GM23338 (cell line): ENCODE data around the gene ESRRA. TPM values are rescaled to one million over a fixed set of nuclear protein-coding genes. Genes with fewer than 3 reads are reported as not detected.
A peak's percentile ranks its signal among the peaks of the same experiment; 100 is the strongest.

Source experiments
- ATAC-seq: fragments of 200-7000 bp; cut with Tn5 transposase; 3 replicates; pipeline ENCODE4 v1.9.1; 2020
- DNase-seq: peaks from one replicate; pipeline ENCODE4 v3.0.0-alpha.2; 2015; ENCODE audit warnings: low spot score
- H2AFZ ChIP-seq: fragments of 200-600 bp; sonication (generic); 2 replicates; pipeline ENCODE4 v1.8.0; 2016; ENCODE audit warnings: antibody characterized with exemption, mild to moderate bottlenecking, moderate library complexity
- H3F3A ChIP-seq: fragments of 200-600 bp; sonication (generic); replicated peaks from 2 replicates; pipeline ENCODE4 v1.8.0; 2017; ENCODE audit warnings: antibody characterized with exemption, mixed run types, low read depth
- H3K27ac ChIP-seq: fragments of 200-600 bp; sonication (generic); 2 replicates; pipeline ENCODE4 v1.6.1; 2016; ENCODE audit warnings: low read depth
- H3K27me3 ChIP-seq: fragments of 200-600 bp; sonication (generic); 2 replicates; pipeline ENCODE4 v1.8.0; 2016; ENCODE audit warnings: mild to moderate bottlenecking, mixed run types, moderate library complexity; ENCODE audit not compliant: insufficient read depth
- H3K36me3 ChIP-seq: fragments of 200-600 bp; sonication (generic); 2 replicates; pipeline ENCODE4 v1.8.0; 2016; ENCODE audit warnings: mild to moderate bottlenecking; ENCODE audit not compliant: insufficient read depth
- H3K4me1 ChIP-seq: fragments of 200-600 bp; sonication (generic); 2 replicates; pipeline ENCODE4 v1.8.0; 2016; ENCODE audit warnings: mild to moderate bottlenecking, moderate library complexity; ENCODE audit not compliant: insufficient read depth
- H3K4me2 ChIP-seq: fragments of 200-600 bp; sonication (generic); 2 replicates; pipeline ENCODE4 v1.7.1; 2017; ENCODE audit warnings: mixed run types
- H3K4me3 ChIP-seq: fragments of 200-600 bp; sonication (generic); 2 replicates; pipeline ENCODE4 v1.6.1; 2016; ENCODE audit warnings: mixed run types
- H3K79me2 ChIP-seq: fragments of 200-600 bp; sonication (generic); replicated peaks from 2 replicates; pipeline ENCODE4 v1.8.0; 2017; ENCODE audit warnings: mild to moderate bottlenecking; ENCODE audit not compliant: insufficient read depth
- H3K9me2 ChIP-seq: fragments of 200-600 bp; sonication (generic); 2 replicates; pipeline ENCODE4 v1.8.0; 2017; ENCODE audit not compliant: insufficient read depth
- H4K20me1 ChIP-seq: fragments of 200-600 bp; sonication (generic); replicated peaks from 2 replicates; pipeline ENCODE4 v1.8.0; 2017; ENCODE audit warnings: mild to moderate bottlenecking; ENCODE audit not compliant: insufficient read depth
- H3K27ac Mint-ChIP-seq: 2 replicates; pipeline ENCODE4 v1.8.0; 2020; ENCODE audit warnings: inconsistent platforms, mild to moderate bottlenecking, moderate library complexity, mixed read lengths
- H3K27me3 Mint-ChIP-seq: 3 replicates; pipeline ENCODE4 v1.8.0; 2022; ENCODE audit warnings: low read depth, mild to moderate bottlenecking, moderate library complexity, mixed read lengths, inconsistent platforms; ENCODE audit not compliant: insufficient read depth, poor library complexity
- H3K36me3 Mint-ChIP-seq: 3 replicates; pipeline ENCODE4 v1.8.0; 2021; ENCODE audit warnings: low read depth, mild to moderate bottlenecking, inconsistent platforms, moderate library complexity, mixed read lengths
- H3K4me1 Mint-ChIP-seq: 3 replicates; pipeline ENCODE4 v1.8.0; 2020; ENCODE audit warnings: mild to moderate bottlenecking, inconsistent platforms, mixed read lengths
- H3K4me3 Mint-ChIP-seq: 3 replicates; pipeline ENCODE4 v1.8.0; 2021; ENCODE audit warnings: moderate library complexity, mild to moderate bottlenecking, inconsistent platforms, mixed read lengths
- H3K9me3 Mint-ChIP-seq: 3 replicates; pipeline ENCODE4 v1.8.0; 2020; ENCODE audit warnings: moderate library complexity, mild to moderate bottlenecking, inconsistent platforms, mixed read lengths
- CREB1 ChIP-seq: fragments of 250-450 bp; sonication (Bioruptor Pico); IDR thresholded peaks from 2 replicates; pipeline ENCODE4 v1.5.0; 2020; ENCODE audit warnings: low read depth, mild to moderate bottlenecking, moderate library complexity
- EZH2 ChIP-seq: fragments of 200-600 bp; sonication (generic); IDR thresholded peaks from one replicate; pipeline ENCODE4 v1.8.0; 2017; ENCODE audit warnings: antibody characterized with exemption, mild to moderate bottlenecking, low read depth; ENCODE audit not compliant: unreplicated experiment
- EZH2phosphoT487 ChIP-seq: fragments of 200-600 bp; sonication (generic); IDR thresholded peaks from one replicate; pipeline ENCODE4 v1.8.1; 2018; ENCODE audit warnings: antibody characterized with exemption; ENCODE audit not compliant: unreplicated experiment
- JUNB ChIP-seq: IDR thresholded peaks from one replicate; pipeline ENCODE4 v1.6.1; 2016; ENCODE audit warnings: antibody characterized with exemption; ENCODE audit not compliant: unreplicated experiment
- NANOG ChIP-seq: IDR thresholded peaks from 2 replicates; pipeline ENCODE4 v1.6.1; 2016; ENCODE audit warnings: antibody characterized with exemption, borderline replicate concordance
- POLR2AphosphoS5 ChIP-seq: IDR thresholded peaks from 2 replicates; pipeline ENCODE4 v1.6.1; 2016; ENCODE audit warnings: antibody characterized with exemption, low read depth
- STAT1 ChIP-seq: IDR thresholded peaks from one replicate; pipeline ENCODE4 v1.6.1; 2016; ENCODE audit warnings: antibody characterized with exemption; ENCODE audit not compliant: unreplicated experiment
- ZNF114 ChIP-seq: fragments of 250-450 bp; sonication (Bioruptor Pico); IDR thresholded peaks from 2 replicates; pipeline ENCODE4 v1.5.0; 2020; ENCODE audit warnings: mild to moderate bottlenecking, moderate library complexity
- ZNF331 ChIP-seq: fragments of 250-450 bp; sonication (Bioruptor Pico); IDR thresholded peaks from 2 replicates; pipeline ENCODE4 v1.5.0; 2020; ENCODE audit warnings: low read depth, mild to moderate bottlenecking, moderate library complexity
- polyA plus RNA-seq: library from polyadenylated mRNA; unstranded; fragments of >200 nt; fragmentation: Nextera tagmentation; extraction: Ambion mirVana; gene quantifications from 2 replicates; pipeline ENCODE4 v1.2.1, GENCODE V29; 2016
- total RNA-seq: library from RNA; depleted of rRNA; stranded (reverse); fragments of >200 nt; shearing (Covaris generic); gene quantifications from 2 replicates; pipeline ENCODE4 v1.2.3, GENCODE V29; 2014
- TF ChIP-seq, protein P1 (sequence below): IDR thresholded peaks from 2 replicates; pipeline ENCODE4 v1.6.1; 2016; ENCODE audit warnings: antibody characterized with exemption
- TF ChIP-seq, protein P2 (sequence below), 2 experiments: fragments of 200-600 bp in 1 of 2; sonication (generic) in 1 of 2; conservative IDR thresholded peaks; 2 replicates each; pipeline versions ENCODE4 v1.5.1 to v1.6.1; 2016 to 2017; ENCODE audit warnings: antibody characterized with exemption in 2 of 2, low read depth in 2 of 2, mild to moderate bottlenecking in 2 of 2, moderate library complexity in 1 of 2
- TF ChIP-seq, protein P3 (sequence below): fragments of 250-450 bp; sonication (Bioruptor Pico); IDR thresholded peaks from 2 replicates; pipeline ENCODE4 v1.5.0; 2020; ENCODE audit warnings: mild to moderate bottlenecking, moderate library complexity
- TF ChIP-seq, protein P4 (sequence below): IDR thresholded peaks from one replicate; pipeline ENCODE4 v1.6.1; 2018; ENCODE audit warnings: antibody characterized with exemption; ENCODE audit not compliant: unreplicated experiment

The ESRRA gene
- total and polyA plus RNA-seq, 2 experiments from 2014 or later, result 13.7 to 55.1 TPM

DNA sequence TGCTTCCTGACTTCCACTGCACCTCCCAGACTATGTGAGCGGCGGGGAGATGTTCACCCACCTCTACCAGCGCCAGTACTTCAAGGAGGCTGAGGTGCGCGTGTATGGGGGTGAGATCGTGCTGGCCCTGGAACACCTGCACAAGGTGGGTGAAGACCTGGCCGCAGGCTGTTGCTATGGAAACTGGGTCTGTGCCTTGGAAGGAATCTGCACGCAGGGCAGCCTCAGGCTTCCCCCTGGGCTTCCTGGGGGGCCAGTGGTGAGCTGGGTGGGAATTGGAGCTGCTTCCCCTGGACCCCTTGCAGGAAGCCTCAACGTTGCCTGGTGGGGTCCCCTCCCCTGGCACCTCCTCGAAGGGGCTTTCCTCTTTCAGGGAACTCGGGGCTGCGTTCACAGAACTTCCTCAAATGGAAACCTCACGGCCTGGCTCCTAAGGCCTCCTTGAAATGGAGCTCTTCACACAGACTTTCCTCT lies 55.2 kb downstream of the ESRRA start:
- Histone ChIP-seq H3K79me2 (no peaks in the 10 kb centered on the region), H3K36me3 (no peaks in the 10 kb centered on the region), H3K27me3 (peaks cover 14% of the 10 kb centered on the region; the same call in 1 of the 2 replicates), H3K4me2 (peak overlapping the region; percentile 91), H2AFZ (no peak overlapping the region), H3K4me1 (peaks cover 13% of the 10 kb centered on the region; the same call in 1 of the 2 replicates), H3K4me3 (peak overlapping the region; percentile 86), H3K27ac (no peak overlapping the region), H3F3A (0 out of 2 replicates have a peak, but pooled peaks cover 10% of the 10 kb centered on the region), H4K20me1 (no peaks in the 10 kb centered on the region; the same call in 1 of the 2 replicates), H3K9me2 (no peaks in the 10 kb centered on the region)
- Mint-ChIP-seq H3K27ac (no peak overlapping the region), H3K27me3 (peaks cover 22% of the 10 kb centered on the region), H3K36me3 (peaks cover 15% of the 10 kb centered on the region), H3K4me1 (peaks cover 27% of the 10 kb centered on the region), H3K9me3 (no peaks in the 10 kb centered on the region), H3K4me3 (peak overlapping the region; percentile 84)
- DNase-seq, result peak; percentile 53
- ATAC-seq, result peak; percentile 2; the same call in 2 of the 3 replicates
- TF ChIP-seq EZH2phosphoT487 (no peak), JUNB (no peak), ZNF331 (CRISPR knock-in tag) (no peak), NANOG (no peak), EZH2 (no peak), ZNF114 (CRISPR knock-in tag) (no peak), POLR2AphosphoS5 (no peak), STAT1 (no peak), CREB1 (no peak)
- TF ChIP-seq, protein P1, sequence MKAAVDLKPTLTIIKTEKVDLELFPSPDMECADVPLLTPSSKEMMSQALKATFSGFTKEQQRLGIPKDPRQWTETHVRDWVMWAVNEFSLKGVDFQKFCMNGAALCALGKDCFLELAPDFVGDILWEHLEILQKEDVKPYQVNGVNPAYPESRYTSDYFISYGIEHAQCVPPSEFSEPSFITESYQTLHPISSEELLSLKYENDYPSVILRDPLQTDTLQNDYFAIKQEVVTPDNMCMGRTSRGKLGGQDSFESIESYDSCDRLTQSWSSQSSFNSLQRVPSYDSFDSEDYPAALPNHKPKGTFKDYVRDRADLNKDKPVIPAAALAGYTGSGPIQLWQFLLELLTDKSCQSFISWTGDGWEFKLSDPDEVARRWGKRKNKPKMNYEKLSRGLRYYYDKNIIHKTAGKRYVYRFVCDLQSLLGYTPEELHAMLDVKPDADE, result no peak
- TF ChIP-seq, protein P2, sequence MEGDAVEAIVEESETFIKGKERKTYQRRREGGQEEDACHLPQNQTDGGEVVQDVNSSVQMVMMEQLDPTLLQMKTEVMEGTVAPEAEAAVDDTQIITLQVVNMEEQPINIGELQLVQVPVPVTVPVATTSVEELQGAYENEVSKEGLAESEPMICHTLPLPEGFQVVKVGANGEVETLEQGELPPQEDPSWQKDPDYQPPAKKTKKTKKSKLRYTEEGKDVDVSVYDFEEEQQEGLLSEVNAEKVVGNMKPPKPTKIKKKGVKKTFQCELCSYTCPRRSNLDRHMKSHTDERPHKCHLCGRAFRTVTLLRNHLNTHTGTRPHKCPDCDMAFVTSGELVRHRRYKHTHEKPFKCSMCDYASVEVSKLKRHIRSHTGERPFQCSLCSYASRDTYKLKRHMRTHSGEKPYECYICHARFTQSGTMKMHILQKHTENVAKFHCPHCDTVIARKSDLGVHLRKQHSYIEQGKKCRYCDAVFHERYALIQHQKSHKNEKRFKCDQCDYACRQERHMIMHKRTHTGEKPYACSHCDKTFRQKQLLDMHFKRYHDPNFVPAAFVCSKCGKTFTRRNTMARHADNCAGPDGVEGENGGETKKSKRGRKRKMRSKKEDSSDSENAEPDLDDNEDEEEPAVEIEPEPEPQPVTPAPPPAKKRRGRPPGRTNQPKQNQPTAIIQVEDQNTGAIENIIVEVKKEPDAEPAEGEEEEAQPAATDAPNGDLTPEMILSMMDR (conservative IDR thresholded peaks at IDR 0.05; ENCODE audit: low read depth in 2 of 2), result no peak
- TF ChIP-seq, protein P3, sequence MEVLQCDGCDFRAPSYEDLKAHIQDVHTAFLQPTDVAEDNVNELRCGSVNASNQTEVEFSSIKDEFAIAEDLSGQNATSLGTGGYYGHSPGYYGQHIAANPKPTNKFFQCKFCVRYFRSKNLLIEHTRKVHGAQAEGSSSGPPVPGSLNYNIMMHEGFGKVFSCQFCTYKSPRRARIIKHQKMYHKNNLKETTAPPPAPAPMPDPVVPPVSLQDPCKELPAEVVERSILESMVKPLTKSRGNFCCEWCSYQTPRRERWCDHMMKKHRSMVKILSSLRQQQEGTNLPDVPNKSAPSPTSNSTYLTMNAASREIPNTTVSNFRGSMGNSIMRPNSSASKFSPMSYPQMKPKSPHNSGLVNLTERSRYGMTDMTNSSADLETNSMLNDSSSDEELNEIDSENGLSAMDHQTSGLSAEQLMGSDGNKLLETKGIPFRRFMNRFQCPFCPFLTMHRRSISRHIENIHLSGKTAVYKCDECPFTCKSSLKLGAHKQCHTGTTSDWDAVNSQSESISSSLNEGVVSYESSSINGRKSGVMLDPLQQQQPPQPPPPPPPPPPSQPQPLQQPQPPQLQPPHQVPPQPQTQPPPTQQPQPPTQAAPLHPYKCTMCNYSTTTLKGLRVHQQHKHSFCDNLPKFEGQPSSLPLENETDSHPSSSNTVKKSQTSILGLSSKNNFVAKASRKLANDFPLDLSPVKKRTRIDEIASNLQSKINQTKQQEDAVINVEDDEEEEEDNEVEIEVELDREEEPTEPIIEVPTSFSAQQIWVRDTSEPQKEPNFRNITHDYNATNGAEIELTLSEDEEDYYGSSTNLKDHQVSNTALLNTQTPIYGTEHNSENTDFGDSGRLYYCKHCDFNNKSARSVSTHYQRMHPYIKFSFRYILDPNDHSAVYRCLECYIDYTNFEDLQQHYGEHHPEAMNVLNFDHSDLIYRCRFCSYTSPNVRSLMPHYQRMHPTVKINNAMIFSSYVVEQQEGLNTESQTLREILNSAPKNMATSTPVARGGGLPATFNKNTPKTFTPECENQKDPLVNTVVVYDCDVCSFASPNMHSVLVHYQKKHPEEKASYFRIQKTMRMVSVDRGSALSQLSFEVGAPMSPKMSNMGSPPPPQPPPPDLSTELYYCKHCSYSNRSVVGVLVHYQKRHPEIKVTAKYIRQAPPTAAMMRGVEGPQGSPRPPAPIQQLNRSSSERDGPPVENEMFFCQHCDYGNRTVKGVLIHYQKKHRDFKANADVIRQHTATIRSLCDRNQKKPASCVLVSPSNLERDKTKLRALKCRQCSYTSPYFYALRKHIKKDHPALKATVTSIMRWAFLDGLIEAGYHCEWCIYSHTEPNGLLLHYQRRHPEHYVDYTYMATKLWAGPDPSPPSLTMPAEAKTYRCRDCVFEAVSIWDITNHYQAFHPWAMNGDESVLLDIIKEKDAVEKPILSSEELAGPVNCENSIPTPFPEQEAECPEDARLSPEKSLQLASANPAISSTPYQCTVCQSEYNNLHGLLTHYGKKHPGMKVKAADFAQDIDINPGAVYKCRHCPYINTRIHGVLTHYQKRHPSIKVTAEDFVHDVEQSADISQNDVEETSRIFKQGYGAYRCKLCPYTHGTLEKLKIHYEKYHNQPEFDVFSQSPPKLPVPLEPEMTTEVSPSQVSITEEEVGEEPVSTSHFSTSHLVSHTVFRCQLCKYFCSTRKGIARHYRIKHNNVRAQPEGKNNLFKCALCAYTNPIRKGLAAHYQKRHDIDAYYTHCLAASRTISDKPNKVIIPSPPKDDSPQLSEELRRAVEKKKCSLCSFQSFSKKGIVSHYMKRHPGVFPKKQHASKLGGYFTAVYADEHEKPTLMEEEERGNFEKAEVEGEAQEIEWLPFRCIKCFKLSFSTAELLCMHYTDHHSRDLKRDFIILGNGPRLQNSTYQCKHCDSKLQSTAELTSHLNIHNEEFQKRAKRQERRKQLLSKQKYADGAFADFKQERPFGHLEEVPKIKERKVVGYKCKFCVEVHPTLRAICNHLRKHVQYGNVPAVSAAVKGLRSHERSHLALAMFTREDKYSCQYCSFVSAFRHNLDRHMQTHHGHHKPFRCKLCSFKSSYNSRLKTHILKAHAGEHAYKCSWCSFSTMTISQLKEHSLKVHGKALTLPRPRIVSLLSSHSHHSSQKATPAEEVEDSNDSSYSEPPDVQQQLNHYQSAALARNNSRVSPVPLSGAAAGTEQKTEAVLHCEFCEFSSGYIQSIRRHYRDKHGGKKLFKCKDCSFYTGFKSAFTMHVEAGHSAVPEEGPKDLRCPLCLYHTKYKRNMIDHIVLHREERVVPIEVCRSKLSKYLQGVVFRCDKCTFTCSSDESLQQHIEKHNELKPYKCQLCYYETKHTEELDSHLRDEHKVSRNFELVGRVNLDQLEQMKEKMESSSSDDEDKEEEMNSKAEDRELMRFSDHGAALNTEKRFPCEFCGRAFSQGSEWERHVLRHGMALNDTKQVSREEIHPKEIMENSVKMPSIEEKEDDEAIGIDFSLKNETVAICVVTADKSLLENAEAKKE (CRISPR knock-in tag), result no peak
- TF ChIP-seq, protein P4, sequence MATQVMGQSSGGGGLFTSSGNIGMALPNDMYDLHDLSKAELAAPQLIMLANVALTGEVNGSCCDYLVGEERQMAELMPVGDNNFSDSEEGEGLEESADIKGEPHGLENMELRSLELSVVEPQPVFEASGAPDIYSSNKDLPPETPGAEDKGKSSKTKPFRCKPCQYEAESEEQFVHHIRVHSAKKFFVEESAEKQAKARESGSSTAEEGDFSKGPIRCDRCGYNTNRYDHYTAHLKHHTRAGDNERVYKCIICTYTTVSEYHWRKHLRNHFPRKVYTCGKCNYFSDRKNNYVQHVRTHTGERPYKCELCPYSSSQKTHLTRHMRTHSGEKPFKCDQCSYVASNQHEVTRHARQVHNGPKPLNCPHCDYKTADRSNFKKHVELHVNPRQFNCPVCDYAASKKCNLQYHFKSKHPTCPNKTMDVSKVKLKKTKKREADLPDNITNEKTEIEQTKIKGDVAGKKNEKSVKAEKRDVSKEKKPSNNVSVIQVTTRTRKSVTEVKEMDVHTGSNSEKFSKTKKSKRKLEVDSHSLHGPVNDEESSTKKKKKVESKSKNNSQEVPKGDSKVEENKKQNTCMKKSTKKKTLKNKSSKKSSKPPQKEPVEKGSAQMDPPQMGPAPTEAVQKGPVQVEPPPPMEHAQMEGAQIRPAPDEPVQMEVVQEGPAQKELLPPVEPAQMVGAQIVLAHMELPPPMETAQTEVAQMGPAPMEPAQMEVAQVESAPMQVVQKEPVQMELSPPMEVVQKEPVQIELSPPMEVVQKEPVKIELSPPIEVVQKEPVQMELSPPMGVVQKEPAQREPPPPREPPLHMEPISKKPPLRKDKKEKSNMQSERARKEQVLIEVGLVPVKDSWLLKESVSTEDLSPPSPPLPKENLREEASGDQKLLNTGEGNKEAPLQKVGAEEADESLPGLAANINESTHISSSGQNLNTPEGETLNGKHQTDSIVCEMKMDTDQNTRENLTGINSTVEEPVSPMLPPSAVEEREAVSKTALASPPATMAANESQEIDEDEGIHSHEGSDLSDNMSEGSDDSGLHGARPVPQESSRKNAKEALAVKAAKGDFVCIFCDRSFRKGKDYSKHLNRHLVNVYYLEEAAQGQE, result no peak
